DMS79 (cell line): ENCODE measurements around the gene CPLX4.

Experiments
- DNase-seq: peaks from one replicate; lab custom pipeline; 2025; lab: John Stamatoyannopoulos, UW

The CPLX4 gene

GRCh38 chr18:59306640-59307039 lies 11.8 kb downstream of the CPLX4 start:
- no peak for DNase-seq

GRCh38 chr18:59305295-59305694 lies 13.2 kb downstream of the CPLX4 start:
- DNase-seq, result no peak

GRCh38 chr18:59303656-59304195 lies 14.7 kb downstream of the CPLX4 start:
- DNase-seq, result no peak

GRCh38 chr18:59303006-59303405 lies 15.4 kb downstream of the CPLX4 start:
- no peak for DNase-seq

GRCh38 chr18:59301929-59302328 lies 16.5 kb downstream of the CPLX4 start:
- DNase-seq, result no peak

- DNase-seq, result no peak
These were observed 17.7 kb downstream of the CPLX4 start for GRCh38 chr18:59300676-59301285.

GRCh38 chr18:59298871-59299270 lies 19.6 kb downstream of the CPLX4 start:
- no peak for DNase-seq

- DNase-seq, result no peak
These were observed 25.1 kb downstream of the CPLX4 start for GRCh38 chr18:59293317-59293716.

- no peak for DNase-seq
These were observed 32.1 kb downstream of the CPLX4 start for GRCh38 chr18:59286341-59286740.

- no peak for DNase-seq
These were observed 36.1 kb downstream of the CPLX4 start for GRCh38 chr18:59282341-59282740.

- DNase-seq, result no peak
These were observed 38.7 kb downstream of the CPLX4 start for GRCh38 chr18:59279722-59280121.

GRCh38 chr18:59279193-59279592 lies 39.3 kb downstream of the CPLX4 start:
- no peak for DNase-seq

GRCh38 chr18:59278793-59279192 lies 39.7 kb downstream of the CPLX4 start:
- no peak for DNase-seq

GRCh38 chr18:59276047-59276446 lies 42.4 kb downstream of the CPLX4 start:
- DNase-seq, result no peak

GRCh38 chr18:59275406-59275949 lies 43.0 kb downstream of the CPLX4 start:
- DNase-seq, result no peak

- no peak for DNase-seq
These were observed 43.9 kb downstream of the CPLX4 start for GRCh38 chr18:59274533-59274928.

GRCh38 chr18:59273759-59274532 lies 44.5 kb downstream of the CPLX4 start:
- no peak for DNase-seq

- DNase-seq, result no peak
These were observed 45.3 kb downstream of the CPLX4 start, which contains the start of gene RAX for GRCh38 chr18:59272891-59273758. RAX (minus strand) TSS chr18:59273454; CDS start chr18:59273206, 248 bp downstream.

GRCh38 chr18:59272221-59272888 lies 46.1 kb downstream of the CPLX4 start:
- DNase-seq, result no peak

- DNase-seq, result no peak
These were observed 46.7 kb downstream of the CPLX4 start for GRCh38 chr18:59271606-59272220.

- DNase-seq, result no peak
These were observed 47.7 kb downstream of the CPLX4 start for GRCh38 chr18:59270689-59271257.
